GM10847 (cell line): ENCODE measurements around the gene ACSL3.

Experiments
- POLR2A ChIP-seq: IDR thresholded peaks from 2 replicates; pipeline ENCODE4 v1.6.1; 2011; ENCODE audit not compliant: insufficient read length; ENCODE audit errors: extremely low read depth

The ACSL3 gene

GRCh38 chr2:222869252-222869560 lies 8.4 kb downstream of the ACSL3 start:
- TF ChIP-seq POLR2A: no peak

DNA sequence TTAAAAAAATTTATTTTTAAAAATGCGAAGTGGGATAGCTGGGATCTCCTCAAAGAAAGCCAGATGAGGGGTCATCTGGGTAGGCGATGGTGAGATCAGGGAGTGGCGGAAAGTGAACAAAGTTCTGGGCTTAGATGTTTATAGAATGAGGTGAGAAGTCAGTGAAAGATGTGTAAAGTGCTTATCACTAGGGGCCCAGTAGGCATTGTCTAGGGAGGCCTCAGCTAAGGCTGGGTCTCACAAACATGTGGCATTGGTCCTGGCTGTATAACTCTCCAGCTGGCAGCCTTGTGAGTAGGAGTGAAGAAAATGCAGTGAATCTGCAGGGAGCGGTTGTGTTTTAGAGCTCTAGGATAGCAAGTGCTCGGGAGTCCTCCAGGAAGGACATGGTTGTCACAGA lies 10.5 kb downstream of the ACSL3 start:
- no peak for TF ChIP-seq POLR2A

GRCh38 chr2:222872551-222872950 lies 11.7 kb downstream of the ACSL3 start:
- no peak for TF ChIP-seq POLR2A

DNA sequence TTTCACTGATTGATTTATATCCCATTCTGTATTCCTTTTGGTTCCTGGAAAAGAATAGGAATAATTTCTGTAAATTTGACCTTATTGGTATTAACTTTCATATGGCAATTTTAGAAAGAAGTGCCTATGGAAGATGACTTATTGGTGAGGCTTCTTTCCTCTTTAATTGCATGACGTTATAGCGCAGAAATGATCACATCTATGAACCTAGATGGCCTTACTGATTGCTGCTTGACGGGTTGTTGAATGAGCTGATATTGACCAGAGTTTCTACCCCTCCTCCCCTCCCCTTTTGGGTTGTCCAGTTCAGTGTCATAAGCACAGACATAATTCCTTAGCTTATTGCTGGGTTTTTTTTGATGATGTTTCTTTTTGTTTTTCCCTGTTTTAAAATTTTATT lies 14.6 kb downstream of the ACSL3 start:
- no peak for TF ChIP-seq POLR2A

- no peak for TF ChIP-seq POLR2A
These were observed 16.1 kb downstream of the ACSL3 start for GRCh38 chr2:222876947-222877346.

DNA sequence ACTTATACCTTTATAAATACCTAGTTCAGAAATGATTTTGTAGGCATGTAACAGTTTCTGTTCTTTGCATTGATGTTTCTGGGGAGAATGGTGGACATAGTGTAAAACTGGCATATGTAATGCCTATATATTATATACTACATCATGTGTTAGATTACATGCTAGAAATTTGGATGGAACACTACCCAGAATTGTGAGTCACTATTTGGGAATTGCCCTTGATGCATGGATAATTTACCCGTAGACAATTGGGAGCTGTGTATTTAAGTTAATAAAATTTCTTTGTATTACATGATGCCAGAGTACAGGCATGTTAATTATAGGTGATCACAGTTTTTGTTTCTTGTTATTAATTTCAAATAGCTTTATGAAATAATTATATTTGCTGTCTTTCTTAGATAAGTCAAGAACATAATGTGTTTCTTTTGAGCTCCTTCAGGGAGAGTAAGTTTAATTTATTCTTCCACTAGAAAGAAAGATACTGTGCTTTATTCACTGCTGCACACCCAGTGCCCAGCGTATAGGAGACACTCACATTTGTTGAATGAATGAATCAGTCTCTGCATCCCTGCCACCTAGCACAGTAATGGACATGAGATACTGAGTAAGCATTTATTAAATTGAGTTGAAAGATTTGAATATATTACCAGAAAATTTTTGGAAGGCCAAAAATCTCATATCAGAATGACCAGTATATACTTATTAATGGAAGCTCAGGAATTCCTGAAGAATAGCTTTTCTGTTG lies 16.9 kb downstream of the ACSL3 start:
- TF ChIP-seq POLR2A: no peak

- TF ChIP-seq POLR2A: no peak
These were observed 17.6 kb downstream of the ACSL3 start for GRCh38 chr2:222878301-222878876.

DNA sequence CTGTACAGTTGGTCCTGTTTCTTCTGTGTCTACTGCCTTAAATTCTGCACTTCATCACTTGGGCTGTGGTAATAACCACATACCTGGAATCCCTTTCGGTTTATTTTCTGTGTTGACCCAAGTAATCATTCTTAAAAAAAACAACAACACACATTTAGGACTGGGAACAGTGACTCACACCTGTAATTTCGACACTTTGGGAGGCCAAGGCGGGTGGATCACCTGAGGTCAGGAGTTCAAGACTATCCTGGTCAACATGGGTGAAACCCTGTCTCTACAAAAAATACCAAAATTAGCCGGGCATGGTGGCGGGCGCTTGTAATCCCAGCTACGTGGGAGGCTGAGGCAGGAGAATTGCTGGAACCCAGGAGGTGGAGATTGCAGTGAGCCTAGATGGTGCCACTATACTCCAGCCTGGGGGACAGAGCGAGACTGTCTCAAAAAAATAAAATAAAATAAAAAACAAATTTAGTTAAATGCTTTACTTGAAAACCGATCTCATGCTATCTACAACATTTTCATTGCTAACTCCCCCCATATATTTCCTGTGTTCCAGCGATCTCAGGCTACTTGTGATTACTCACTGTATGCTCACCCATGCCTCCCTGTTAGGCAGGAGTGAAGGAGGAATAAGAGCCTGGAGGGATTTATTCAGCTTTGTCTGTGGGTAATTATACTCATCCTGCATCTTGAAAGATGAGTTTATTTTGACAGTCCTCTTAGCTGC lies 18.2 kb downstream of the ACSL3 start:
- TF ChIP-seq POLR2A: no peak

GRCh38 chr2:222879604-222879933 lies 18.7 kb downstream of the ACSL3 start:
- no peak for TF ChIP-seq POLR2A

GRCh38 chr2:222882484-222882928 lies 21.7 kb downstream of the ACSL3 start:
- TF ChIP-seq POLR2A: no peak

DNA sequence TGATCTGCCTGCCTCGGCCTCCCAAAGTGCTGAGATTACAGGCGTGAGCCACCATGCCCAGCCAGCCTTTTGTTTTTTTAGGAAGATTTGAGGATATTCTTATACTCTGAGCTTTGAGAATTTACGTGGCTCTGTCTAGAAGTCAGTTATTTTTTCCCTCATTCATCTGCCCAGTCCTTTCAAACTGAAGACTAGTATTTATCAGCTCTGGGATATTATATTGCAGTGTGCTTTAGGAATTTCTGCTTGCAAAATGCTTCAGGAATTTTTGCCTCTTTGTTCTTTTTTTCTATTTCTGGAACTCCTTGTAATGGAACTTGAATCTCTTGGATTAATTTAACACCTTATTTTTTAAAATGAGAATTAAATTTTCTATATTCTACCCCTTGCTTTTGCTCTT lies 22.6 kb downstream of the ACSL3 start:
- no peak for TF ChIP-seq POLR2A

GRCh38 chr2:222884114-222884771 lies 23.4 kb downstream of the ACSL3 start:
- TF ChIP-seq POLR2A: no peak

DNA sequence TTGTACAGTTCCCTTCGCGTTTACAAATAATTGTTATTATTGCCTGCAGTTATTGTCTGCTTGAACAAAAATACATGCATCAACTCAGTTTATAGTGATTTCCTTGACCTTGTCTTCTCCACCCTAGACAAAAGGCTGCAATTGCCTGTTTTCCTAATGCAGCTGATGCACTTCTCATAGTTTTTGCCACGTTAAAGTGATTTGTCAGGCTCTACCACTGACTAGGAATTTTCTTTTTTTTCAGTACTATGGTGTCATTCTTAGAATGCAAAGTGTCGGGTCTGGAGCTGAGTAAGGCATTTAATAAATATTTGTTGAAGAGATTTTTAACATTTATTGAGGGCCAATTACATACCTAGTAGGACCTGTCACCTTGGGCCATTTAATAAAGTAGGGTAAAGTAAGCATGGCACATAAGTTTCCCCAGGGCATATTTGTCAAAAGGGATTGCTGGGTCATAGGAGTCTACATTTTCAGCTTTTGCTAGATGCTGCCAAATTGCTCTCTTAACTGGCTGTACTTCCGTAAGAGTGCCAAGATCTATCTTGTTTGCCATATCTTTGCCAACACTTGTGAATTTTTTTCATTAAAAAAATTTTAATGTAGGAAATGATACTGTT lies 24.1 kb downstream of the ACSL3 start:
- no peak for TF ChIP-seq POLR2A

DNA sequence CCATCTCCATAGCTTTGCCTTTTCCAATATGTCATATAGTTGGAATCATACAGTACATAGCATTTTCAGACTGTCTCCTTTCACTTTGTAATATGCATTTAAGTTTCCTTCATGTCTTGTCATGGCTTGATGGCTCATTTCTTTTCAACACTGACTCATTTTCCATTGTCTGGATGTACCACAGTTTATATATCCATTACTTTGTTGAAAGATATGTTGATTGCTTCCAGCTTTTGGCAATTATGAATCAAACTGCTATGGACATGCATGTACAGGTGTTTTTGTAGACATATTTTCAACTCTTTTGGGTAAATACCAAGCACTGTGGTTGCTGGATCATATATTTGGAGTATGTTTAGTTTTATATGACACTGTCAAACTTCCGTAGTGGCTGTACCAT lies 26.3 kb downstream of the ACSL3 start:
- TF ChIP-seq POLR2A: no peak

GRCh38 chr2:222888716-222889115 lies 27.9 kb downstream of the ACSL3 start:
- TF ChIP-seq POLR2A: no peak

DNA sequence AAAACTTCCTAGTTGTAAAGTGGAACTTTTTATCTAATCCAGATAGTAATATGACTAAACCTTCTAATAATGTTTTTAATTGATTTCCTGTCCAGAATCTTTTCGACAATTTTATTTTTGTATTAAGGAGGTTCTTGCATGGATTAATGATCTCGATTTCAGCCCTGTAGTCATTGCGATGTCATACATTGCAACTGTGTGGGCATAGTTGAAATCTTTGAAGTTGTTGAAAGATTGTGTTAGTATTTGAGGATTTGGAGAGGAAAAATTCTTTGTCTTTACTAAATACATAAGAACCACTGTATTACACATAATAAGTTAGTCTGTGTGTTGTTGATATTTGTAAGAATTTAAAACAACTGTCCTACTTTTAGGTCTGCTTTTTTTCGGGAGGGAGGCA lies 31.1 kb downstream of the ACSL3 start:
- TF ChIP-seq POLR2A: no peak
